GM18511 (cell line): ENCODE results near the gene STAT6.

Source experiments
- ATAC-seq: cut with Tn5 transposase; IDR thresholded peaks from one replicate; pipeline ENCODE4 v1.9.1; 2021; ENCODE audit warnings: mild to moderate bottlenecking, moderate library complexity; ENCODE audit not compliant: unreplicated experiment

STAT6 gene

GRCh38 chr12:57106021-57106708, 5.0 kb downstream of the STAT6 start:
- no peak for ATAC-seq

DNA sequence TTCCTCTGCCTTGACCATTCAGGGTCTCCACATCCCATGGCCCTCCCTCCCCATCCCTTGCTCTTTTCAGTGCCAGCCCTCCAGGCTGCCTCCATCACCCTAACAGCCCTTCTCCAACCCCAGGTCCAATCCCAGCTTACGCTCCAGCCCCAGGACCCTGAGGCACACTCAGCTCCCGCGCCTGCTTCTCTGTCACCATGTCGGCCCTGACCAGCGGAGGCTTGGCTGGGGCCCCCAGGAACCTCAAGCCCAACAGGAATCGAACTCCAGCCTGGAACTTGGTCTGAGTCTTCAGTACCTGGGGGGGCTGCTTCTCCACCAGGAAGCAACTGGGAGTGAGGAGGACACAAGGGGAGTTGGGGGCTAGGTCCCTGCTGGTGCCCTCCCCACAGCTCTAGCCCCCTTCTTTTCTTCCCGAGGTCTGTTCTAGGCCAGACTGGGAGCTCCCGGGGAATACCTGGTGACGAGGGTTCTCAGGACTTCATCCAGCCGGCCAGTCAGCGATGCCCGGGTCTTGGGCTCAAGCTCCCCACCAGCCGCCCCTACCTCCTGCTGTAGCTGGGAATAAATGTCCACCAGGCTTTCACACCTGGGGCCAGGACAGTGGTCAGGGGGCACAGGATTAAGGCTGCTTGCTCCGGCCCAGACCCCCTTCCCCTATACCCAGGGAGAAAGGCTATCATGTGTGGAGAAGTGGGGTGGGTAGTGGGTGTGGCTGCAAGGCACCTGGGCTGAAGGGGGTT, 6.0 kb downstream of the STAT6 start:
- ATAC-seq: no peak

DNA sequence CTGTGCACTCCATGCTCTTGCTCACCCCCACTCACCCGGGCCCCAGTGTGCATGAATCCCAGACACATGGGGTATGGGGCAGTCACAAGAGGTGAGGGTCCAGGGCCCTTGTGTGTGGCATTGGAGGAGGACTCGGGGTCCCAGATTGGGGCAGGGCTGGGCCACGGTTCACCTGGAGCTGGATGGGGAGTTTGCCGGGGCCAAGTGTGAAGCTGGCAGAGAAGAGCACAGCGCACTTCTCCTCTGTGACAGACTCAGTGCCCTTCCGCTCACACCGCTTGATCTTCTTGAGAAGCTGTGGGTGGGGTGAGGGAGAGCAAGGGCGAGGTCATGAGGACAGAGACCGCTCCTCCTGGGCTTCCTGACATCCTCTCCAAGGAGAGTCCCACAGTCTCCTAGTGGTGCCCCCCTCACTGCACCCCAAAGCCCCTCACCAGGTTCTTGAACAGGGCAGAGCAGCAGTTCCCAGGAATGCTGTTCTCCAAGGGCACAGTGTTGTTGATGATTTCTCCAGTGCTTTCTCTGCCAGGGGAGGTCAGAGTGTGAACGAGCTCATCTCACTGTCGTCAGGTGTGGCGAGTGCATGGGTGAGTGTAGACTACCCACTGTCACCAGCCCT, 6.8 kb downstream of the STAT6 start:
- no peak for ATAC-seq

GRCh38 chr12:57103856-57104255, 7.3 kb downstream of the STAT6 start:
- ATAC-seq: no peak

- no peak for ATAC-seq
Observed at GRCh38 chr12:57101892-57102695, 9.1 kb downstream of the STAT6 start.

GRCh38 chr12:57099766-57100165, 11.4 kb downstream of the STAT6 start:
- no peak for ATAC-seq

DNA sequence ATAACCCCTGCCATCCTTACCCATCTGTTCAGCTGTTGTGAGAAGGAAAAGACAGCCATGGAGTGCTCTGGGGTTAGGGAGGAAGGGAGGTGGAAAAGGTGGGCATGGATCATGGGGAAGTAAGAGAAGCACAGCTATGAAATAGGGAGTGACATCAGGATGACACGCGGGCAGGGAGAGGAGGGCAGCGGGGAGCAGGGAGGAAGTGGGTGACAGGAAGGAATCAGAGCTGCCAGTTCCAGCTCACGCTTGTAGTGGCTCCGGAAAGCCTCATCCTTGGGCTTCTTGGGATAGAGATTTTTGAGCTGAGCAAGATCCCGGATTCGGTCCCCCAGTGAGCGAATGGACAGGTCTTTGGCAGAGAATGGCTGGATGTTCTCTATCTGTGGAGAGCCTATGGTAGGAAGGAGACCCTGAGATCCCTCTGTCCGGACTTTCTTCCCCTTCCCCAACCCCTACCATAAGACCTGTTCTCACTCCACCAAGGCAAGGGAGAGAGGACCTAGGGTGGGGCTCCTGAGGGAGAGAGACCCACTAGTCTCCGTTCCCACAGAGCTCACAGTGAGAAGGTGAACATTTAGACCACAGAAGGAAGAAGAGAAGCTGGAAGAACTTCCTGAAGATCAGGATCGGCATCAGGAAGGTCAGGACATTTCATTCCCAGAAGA, 12.0 kb downstream of the STAT6 start:
- ATAC-seq: no peak

- no peak for ATAC-seq
Observed at GRCh38 chr12:57098546-57098945, 12.6 kb downstream of the STAT6 start.

DNA sequence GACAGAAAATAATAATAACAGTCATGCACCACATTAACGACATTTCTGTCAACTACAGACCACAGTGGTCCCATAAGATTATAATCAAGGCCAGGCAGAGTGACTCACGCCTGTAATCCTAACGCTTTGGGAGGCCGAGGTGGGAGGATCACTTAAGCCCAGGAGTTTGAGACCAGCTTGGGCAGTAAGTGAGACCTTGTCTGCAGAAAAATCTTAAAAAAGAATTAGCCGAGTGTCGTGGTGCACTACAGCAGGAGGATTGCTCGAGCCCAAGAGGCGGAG, 13.7 kb downstream of the STAT6 start:
- ATAC-seq: no peak

DNA sequence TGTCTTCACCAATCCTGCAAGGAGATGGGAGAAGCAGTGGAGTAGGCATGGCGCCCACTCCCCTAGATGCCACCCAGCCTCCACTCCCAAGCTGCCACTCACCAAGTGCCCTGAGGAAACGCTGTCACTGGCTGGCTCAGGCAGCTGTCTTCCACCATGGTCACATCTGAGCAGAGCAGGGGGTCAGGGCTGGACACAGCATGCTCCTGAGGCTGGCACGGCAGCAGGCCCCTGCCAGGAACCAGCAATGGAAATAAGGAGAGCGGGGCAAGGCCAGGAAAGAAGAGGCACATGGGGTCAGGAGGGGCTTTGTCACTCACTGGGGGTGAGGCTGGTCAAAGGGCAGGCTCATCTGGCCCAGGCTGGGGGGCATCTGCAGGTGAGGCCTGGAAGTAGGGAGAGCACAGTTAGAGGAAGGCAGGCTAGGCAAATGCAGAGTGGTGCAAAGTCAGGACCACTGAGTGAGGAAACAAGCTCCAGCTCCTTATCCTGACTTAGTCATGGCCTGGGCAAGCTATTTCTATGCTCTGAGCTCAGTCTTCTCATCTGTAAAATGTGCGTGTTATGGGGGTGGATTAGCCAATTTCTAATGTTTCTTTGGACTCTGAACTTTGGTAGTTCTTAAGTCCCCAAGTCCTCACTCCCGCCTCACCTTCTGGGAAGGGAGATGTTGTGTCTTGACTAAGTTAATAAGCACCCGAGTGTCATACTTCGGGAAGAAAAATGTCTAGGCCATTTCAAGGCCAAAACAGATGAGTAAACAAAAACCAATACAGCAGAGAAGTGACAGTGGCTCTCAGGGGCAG, 14.2 kb downstream of the STAT6 start:
- ATAC-seq: no peak

GRCh38 chr12:57096099-57096572, 15.0 kb downstream of the STAT6 start:
- ATAC-seq: no peak

- no peak for ATAC-seq
Observed at GRCh38 chr12:57095440-57095839, 15.7 kb downstream of the STAT6 start.

- no peak for ATAC-seq
Observed at GRCh38 chr12:57094208-57095160, 16.7 kb downstream of the STAT6 start.

GRCh38 chr12:57093415-57094207, 17.6 kb downstream of the STAT6 start:
- no peak for ATAC-seq

DNA sequence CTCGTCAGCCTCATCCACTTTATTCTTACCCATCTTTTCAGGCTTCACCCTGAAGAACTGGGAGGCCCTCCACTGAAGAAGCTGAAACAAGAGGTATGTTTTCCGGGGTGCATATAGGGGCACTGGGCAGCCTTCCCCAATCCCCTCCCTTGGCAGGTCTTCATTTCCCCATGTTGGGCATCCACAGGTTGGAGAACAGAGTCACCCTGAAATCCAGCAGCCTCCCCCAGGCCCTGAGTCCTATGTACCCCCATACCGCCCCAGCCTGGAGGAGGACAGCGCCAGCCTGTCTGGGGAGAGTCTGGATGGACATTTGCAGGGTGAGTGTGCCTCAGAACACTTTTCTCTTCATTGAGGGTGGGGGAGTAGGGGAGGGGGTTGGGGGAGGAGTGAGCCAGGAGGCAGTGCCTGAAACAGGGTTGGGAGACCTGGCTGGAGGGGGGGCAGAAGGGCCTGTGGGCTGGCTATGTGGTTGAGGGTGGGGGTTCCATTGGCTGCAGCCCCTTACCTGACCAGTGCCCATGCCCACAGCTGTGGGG, 18.2 kb downstream of the STAT6 start:
- ATAC-seq: no peak

- no peak for ATAC-seq
Observed at GRCh38 chr12:57092529-57092862, 18.7 kb downstream of the STAT6 start.

- no peak for ATAC-seq
Observed at GRCh38 chr12:57091638-57092528, 19.3 kb downstream of the STAT6 start.
